ENCODE results near the gene ZNF322.

GRCh38 chr6:26602262-26602661 is 57.3 kb downstream of the ZNF322 start:
- no peak for TF ChIP-seq CTCF (conservative IDR thresholded peaks at IDR 0.05)
- no peak for TF ChIP-seq ZFX (IDR thresholded peaks at IDR 0.05)
